Frontal cortex (tissue), 4 donors: ENCODE results near the gene FIBCD1. TPM values are rescaled to one million over a fixed set of nuclear protein-coding genes. Genes with fewer than 3 reads are reported as not detected.

Experiments
- DNase-seq, 2 donors: peaks; one replicate each; pipeline ENCODE4 v3.0.0; 2012; ENCODE audit warnings: low spot score in 2 of 2
- FAIRE-seq: peaks from 2 replicates; lab custom pipeline; 2012; peaks lifted over from hg19 to GRCh38; lab: Jason Lieb, UNC
- total RNA-seq: library from RNA; depleted of rRNA; stranded (reverse); fragments of >200 nt; gene quantifications from one replicate; pipeline ENCODE4 v1.2.3, GENCODE V29; 2014
- donor health status: control.
- donor health status: control.
- donor health status: control.

The FIBCD1 gene
- total RNA-seq, 1 donor from 2014 or later, result 0.82 TPM

DNA sequence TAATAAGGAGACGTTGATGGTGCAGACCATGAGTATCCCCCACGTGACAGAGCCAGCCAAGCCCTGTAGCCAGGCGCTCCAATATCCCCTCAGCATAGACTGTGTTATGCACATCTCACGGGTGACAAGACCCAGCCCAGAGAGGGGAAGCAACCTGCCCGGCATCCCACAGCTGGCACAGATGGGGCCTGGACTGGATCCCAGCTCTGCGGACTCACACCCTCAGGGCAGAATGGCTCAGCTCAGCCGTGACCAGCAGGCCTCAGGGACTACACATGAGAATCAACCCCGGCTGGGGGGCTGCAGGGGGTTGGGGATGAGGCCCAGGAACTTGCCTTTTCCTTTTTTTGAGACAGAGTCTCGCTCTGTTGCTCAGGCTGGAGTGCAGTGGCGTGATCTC is 11.7 kb downstream of the FIBCD1 start:
- no peak for FAIRE-seq

DNA sequence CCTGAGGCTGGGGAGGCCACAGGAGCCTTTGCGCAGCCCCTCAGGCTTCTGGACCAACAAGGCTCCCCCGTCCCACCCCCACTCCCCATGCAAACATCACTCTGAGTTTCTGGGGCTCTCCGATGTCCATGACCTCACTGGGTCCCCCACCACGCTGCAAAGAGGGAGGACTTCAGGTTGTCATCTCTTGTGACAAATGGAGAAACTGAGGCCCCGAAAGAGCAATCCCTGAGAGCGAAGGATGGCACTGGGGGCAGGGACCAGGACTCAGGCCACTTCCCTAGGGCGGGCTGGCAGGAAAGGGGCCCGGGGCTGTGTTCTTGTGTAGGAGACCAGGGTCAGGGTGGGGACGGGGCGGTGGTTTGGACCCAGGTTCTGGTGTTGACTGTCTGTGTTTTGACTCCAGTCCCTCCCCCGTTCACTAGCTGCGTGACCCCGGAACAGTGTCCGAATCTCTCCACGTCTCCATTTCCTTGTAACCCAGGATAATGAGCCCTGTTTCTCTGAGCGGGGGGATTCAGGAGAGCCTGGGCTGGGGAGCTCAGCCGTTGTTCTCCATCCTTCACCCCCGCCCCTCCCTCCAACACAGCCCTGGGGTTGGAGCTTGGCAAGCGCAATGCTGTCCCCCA is 13.9 kb downstream of the FIBCD1 start:
- no peak for FAIRE-seq
- no peak for DNase-seq

More for the DNA sequence above, 11.7 kb downstream of the FIBCD1 start:
- DNase-seq, result no peak

DNA sequence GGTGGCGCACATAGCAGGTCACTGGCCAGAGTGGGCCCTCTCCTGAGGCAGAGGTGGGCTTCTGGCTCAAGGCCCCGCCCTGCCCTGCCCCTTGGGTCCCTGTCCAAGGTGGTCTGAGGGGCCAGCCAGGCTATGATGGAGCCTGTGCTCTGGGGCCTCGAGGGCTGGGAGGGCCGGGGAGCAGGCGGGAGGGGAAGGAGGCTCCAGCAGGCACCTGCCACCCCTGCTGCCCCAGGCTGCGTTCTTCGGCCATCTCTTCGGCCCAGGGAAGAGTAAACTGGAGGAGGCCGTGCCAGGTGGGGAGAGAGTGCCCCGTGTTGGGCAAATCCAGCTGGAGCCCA is 14.6 kb downstream of the FIBCD1 start:
- no peak for FAIRE-seq
- no peak for DNase-seq

DNA sequence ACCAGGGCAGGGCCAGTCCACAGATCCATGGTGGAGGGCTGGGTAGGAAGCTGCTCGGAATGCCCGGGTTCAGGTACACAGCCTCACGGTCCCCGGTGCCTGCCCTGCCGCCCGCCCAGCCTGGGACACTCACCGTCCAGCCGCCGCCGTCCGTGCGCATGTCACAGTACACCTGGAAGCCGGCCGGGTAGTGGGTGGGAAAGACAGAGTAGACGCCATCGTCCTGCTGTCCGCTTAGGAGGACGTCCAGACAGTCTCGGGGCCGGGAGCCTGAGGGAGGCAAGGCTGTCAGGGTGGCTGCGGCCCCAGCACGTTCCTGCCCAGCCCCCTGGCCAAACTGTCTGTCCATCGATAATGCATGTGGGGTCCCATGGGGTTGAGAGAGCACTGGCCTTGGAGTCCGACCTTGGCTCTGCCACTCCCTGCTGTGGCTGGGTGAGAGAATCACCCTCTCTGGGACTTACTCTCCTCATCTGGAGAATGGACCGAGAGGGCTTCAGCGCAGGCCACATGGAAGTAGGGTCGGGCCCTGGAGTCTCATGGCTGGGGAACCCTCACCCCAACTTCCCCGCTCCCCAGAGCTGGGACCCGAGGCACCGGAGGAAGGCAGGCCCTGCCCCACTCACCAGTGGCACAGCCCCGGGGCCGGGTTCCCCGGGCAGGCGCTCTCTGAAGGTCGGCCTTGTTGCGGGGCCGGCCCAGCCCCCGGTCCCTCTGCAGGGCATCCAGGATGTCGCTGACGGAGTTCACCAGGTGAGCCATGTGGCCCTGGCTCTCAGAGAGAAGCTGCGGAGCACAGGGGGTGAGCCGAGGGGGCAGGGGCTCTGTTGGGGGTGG is 15.2 kb downstream of the FIBCD1 start:
- FAIRE-seq (no peak), DNase-seq (no peak)

DNA sequence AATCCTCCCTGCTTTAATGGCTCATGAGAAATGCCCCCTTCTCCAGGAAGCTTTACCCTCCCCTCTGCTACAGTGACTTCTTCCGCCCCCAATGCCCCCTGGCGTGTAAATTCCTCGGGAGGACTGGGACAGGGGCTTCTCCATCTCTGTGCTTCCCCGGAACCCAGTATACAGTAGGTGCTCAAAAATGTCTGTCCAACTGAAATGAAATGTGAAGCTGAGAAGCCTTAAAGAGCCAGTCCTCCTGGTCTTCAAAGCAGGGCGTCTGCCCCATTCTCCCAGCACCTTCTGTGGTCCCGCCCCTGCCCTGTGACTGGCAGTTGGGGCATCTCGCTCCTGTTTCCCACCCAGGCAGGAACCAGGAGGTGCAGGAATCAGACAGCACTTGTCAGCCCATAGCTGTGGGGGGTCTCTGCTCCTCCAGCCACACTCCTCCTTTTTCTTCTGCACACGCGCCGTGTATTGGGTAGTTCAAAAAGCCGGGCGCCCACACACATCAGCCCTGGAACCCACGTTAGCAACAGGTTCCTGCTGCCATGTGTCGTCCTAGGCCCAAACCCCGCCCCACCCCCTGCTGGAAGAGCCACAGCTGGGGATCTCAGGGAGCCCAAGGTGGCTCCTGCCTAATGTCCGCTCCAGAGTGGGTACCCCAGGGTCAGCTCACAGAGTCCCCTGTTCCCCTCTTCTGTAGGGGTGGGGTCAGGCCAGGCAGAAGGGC is 16.0 kb downstream of the FIBCD1 start:
- DNase-seq (no peak), FAIRE-seq (no peak)

DNA sequence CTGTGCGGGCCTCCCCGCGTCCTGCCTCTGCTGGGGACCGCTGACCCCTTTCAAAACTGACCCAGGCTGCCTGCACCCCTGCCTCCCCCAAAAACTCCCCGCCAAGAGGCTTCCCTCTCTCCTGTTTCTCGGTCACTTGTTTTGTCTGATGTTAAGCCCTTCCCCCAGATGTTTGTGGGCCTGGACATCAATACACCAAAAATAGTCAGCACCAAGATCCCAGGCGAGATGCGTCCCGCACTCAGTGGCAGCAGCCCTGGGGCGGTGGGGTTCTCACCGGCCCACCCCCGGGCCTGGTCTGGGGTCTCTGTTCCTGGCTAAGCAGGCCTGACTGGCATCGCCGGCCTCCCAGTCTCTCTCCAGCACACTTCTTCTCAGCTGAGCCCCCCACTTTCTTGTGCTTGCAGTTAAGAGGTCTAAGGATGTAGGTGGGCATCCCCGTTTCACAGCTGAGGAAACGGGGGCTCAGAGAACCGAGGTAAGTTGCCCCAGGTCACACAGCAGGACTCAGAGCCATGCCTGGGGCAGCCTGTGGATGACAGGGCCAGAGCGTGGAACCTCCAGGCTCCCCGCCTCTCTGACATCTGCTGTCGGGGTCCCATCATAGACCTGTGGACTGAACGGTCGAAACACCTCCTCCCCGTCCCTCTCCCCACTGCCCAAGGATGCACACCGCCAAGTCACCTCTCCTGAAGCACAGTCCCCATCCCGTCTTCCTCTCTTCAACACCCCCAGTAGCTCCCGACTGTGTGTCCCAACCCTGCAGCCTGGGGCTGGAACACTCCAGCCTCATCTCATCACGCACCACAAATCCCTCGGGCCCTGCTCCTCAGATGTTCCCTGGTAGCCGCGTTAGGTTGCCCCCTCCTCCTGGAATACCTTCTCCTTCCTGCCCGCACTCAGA is 16.8 kb downstream of the FIBCD1 start:
- FAIRE-seq (no peak), DNase-seq (no peak)

DNA sequence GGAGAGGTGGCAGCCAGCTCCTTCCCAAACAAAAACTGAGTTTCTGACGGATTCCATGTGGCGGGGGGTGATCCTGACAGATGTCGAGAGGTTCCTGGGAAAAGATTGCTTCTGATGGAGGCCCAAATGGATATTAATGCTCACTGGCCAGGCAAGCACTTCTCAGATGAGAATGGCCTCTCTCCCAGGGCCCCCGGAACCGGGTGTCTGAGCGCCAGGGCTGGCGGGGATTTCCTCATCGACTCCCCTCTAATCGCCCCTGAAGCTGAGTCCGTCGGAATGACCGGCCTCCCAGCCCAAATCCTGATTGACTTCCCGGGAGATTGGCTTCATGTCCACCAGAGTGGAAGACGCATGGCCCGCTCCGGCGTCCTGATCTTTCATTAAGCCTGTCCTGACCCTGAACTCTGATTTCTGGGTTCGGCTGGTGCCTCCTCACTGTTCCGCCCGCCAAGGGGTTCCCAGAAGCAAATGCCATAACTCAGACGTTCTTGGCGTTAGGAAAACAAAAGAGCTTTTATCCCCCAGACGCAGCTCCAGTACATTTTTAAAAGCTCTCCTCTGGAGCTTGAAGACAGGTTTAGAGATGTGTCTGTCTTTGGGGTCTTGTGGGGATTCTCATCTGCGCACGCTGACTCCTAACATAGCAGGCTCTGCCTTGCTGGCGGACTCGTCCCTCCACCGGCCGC is 17.6 kb downstream of the FIBCD1 start:
- DNase-seq (no peak), FAIRE-seq (no peak)

DNA sequence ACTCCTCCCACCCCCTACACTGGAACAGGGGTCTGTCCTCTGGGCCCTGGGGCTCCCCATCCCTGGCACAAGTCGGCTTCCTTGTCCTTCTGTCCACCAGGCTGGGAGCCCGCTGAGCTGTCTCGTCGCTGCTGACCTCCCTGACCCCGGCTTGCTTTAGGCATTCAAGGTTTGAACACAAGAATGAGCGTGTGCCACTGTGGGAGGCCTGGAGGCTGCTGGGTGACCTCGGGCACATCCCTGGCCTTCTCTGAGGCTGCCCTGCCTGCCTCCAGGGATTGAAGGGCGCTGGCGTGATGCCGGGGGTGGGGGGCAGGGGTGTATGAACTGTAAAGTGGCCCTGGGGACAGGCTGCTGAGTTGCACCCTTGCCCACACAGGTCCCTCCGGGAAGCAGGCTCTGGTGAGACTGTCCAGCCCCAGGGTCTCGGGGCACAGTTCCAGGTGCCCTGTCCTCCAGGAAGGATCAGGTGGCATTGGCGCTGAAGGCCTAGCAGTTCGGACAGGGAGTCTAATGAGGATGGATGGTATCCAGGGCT is 18.2 kb downstream of the FIBCD1 start:
- no peak for FAIRE-seq

DNA sequence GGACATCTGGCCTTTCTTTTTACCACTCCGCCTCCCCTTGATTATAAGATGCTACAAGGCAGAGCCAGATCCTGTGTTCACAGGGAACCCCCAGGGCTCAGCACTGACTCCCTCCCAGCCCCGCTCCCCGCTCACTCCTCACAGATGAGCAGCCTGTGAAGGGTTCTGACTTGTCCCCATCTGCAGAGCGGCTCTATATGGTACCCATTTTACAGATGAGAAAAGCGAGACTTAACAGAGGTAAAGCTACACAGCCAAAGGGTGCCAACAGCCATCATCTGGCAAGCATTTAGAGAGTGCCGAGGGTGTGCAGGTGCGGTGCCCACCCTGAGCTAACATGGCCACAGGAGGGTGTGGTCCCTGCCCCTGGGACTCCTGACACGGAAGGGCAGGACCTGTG is 18.8 kb downstream of the FIBCD1 start:
- FAIRE-seq, result no peak

More for the DNA sequence above, 18.2 kb downstream of the FIBCD1 start:
- DNase-seq, result no peak

DNA sequence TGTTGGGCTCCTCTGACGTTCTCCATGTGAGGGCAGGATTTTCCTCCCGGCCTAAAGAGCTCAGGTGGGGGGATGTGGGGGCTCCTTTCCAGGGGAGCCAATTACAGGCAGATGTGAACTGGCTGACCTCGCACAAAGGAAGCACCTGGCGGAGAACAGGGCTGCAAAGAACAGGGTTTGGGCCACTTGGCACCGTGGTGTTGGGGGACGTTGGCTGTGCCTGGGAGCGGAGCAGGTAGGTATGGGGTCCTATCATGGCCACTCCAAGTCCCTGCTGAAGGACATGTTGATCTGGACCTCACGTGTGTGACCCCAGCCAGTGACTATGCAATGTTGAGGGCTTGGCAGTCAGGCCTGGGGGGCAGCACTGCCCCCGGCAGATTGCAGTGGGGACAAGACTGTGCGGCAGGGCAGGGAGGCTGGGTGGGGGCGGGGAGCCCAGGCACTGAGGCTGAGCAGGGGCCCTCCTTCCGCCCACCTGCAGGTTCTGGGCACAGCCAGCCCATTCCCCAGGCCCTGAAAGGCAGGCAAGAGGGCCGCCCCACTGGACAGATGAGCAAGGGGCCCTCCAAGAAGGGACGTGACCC is 19.4 kb downstream of the FIBCD1 start:
- DNase-seq (no peak), FAIRE-seq (no peak)

More for the DNA sequence above, 18.8 kb downstream of the FIBCD1 start:
- DNase-seq, result no peak

DNA sequence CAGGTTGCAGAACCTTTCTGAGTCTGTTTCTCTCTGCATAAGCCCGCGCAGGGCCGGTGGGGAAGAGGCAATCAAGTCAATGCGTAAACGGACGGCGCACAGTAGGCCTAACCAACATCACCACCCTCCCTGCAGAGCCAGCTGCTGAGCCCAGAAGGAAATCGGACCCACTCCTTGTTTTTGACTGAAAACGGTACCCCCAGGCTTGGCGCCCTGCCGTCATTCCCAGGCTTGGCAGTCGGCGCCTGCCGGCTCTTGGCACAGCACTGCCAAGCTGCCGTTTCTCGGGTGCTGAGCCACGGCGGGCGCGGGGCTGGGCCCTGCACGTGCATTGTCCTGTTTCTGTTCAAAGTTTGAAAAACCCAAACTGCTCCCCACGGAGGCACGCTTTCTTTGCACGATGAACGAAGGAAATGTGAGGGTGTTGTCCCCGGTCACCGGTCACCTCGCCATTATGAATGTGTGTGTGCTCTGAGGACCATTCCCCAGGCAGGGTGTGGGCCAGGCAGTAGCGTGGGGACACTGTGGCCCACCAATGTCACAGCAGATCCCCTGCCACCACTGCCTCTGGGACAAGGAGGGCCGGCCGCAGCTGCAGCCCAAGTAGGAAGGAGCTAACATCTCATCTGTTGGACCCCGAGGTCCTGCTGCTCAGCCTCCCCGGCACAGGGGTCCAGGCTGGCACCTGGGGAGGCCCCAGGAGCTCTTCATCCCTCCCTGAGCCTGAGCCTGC is 20.1 kb downstream of the FIBCD1 start:
- DNase-seq (peak; percentile 63 to 75), FAIRE-seq (no peak)

DNA sequence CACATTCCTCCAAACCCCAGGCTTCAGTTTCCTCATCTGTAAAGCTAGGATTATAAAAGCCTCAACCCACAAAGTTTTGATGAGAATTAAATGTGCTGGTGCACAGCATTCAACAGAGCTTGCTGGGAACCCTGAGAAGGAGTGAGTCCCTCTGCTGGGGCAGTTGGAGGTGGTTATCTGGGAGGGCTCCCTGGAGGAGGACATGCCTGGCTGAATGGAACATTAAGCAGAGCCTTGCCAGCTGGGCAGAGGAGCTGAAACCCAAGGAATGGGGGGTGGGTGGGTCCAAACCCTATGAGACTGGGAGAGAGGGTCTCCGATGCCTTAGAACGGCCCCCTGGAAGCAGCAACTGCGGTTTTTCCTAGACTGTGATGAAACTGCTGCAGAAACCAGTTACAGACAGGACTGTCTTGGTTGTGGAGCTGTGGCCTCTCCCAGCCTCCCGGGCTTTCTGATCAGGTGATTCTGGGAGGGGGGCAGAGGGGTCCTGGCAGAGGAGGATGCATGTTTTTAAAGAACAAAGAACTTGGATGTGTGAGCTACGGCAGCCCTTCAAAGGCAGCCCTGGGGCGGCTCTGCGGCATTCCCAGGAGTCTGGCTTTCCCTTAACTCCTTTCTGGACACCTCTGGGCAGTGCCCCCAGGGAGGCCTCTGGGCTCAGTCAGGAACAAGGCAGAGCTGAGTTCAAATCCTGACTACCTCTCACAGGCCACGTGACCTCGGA is 20.8 kb downstream of the FIBCD1 start:
- FAIRE-seq (no peak), DNase-seq (no peak)

DNA sequence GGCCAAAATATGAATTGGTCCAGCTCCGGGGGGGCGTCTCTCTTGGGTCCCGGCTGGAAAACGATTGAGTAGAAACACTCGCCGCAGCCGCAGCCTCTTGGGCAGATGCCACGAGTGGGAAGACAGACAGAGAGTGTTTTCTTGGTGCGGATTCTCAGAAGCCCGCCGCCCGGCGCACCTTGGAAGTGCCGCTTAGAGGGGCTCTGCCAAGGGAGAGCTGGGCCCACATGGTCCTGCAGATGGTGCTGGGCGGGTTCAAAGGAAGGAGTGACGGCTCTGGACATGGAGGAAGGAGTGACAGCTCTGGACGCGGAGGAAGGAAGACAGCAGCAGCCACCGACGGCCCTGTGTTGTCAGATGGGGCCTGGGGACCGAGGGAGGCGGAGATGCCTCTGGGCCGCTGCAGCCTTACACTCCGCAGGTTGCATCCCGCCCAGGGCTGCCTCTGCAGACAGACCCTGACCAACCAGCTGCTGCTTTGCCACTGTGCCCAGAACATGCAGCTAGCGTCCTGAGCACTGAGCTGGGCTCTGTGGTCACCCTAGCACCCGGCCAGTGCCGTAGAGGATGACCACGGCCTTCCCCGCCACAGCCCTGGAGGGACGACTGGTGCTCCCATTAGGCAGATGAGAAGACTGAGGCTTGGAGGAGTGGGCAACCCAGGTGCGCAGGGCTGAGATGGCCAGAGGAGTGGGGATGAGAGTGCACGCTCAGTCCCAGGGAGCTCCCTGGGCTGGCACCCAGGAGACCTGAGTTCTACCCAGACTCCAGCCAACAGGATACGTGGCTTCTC is 21.7 kb downstream of the FIBCD1 start:
- FAIRE-seq, result no peak
- no peak for DNase-seq

DNA sequence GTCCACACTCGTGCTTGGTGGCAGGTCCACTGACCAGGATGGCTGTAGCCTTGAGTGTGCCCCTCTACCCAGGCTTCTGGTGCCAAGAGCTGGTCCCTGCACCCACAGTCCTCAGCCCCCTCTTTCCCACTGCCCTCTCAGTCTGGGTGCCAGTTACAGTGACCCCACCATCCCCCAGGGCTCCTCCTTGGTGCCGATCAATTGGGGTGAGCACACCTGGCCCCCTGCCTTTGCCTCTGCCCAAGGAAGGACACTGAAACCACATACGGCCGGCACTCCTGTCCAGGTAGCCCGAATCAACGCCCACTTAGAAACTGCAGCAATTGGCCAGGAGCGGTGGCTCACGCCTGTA is 24.0 kb downstream of the FIBCD1 start:
- FAIRE-seq (no peak), DNase-seq (no peak)

DNA sequence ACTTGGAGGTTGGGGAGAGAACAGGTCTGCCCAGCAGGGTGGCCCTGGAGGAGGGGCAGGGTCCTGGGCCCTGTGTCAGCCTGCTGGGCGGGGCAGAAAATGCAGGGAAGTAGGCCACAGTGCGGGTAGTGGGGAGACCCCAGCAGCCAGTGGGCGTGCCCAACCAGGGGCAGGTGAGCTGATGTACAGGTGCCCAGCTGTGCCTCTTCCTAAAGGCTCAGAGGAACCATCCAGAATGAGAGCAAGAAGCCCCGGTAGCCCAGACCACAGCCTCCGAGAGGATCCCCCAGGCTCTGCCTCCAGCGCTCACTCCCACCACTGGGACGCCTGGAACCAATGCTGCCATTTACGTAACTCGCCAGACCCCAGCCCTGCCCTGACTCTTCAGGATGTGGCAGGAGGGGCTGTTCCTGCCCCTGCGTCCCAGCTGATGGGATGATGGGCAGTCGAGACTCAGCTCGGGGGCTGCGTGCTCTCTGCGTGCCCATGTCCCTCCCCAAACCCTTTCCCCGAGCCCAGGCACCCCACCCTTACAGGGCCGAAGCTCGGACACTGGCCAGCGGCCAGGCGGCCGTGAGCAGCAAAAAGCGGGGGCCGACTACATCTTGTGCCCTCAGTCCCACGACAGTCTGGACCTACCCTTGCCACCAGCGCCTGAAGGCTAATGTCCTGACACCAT is 24.5 kb downstream of the FIBCD1 start:
- no peak for FAIRE-seq

More for the DNA sequence above, 24.5 kb downstream of the FIBCD1 start:
- DNase-seq, result no peak
